ENCODE data around the gene NDUFA3. TPM values are rescaled to one million over a fixed set of nuclear protein-coding genes. Genes with fewer than 3 reads are reported as not detected.

The NDUFA3 gene
- polyA plus RNA-seq, 4 donors, result 87.1 to 188 (median 133) TPM

DNA sequence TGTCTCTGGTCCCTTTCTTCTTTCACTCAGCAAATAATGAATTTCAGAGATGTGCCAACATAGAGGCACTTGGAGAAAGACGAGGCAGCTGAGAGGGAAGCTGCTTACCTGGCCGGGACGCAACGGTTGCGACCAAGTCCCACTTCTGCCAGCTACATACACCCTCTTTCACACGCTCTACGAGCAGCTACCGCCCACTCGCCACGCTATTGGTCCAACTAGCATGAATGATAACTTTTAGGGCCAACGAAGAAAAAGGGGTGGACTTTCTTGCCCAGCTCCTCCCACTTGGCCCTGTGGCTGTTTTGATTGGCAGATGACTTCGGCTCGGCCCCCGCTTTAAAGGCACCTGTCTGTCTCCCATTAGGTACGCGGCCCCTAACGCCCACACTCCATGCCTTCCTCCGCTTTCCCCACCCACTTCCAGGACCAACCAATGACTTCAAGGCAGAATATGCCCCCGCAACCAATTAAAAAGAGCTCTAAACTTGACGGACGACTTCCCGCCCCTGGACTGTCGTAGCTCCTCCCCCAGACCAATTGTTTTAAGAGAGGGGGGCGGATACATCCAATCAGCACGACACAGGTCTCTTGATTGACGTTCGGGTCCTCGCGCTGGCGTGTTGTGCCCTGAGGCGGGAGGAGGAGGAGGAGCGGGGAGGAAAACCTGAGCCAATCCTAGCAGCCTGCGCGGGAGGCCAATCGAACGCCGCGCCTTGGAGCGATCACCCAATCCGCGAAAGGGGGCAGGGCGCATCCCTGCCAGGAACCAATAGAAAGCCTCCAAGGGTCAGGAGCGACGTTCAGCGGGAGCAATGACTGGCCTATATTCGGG lies 34.4 kb downstream of the NDUFA3 start:
- DNase-seq (ENCODE audit: low read depth in 4 of 4, low spot score in 2 of 4), result peak; percentile 98 to 100 (median 99)

DNA sequence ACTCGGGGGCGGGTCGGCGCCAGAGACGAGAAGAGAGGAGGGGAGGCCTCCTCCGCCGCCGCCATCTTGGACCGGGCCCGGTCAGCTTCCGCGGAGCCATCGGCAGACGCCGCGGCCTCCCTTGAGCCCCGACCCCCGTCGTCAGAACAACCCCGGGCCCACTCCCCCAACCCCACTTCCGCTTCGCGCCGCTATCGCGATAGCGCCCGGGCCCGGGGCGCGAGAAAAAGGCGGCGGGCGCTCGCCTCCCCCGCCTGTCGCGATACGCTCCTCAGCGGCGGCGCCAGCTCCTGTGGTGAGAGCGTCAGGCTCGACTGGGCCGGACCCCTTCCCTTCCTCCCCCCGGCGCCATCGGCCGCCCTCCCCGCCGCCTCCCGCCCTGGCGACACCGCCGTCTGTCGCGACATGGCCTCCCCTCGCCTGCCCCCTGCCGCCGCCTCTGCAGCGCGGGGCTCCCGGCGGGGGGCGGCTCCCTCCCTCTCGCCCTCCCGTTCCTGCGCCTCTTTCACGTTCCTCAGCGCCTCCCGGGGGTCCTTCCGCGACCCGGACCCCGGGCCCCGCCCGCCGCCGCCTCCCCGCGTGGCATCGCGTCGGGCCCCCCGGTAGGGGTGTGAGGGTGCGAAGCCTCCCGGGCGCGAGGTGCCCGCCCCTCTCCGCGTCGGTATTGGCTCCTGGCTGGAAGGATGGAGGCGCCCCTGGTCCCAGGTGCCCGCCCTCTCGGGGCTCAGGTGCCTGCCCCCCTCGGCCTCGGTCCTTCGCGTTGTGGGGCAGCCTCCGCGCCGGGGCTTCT lies 35.2 kb downstream of the NDUFA3 start, which contains the start of gene CNOT3:
CNOT3 (plus strand) TSS at position 64 of the 790 bp plus-strand sequence. CDS start 5,217 bp downstream, outside the sequence.
- no peak for DNase-seq (ENCODE audit: low read depth in 4 of 4, low spot score in 2 of 4)

DNA sequence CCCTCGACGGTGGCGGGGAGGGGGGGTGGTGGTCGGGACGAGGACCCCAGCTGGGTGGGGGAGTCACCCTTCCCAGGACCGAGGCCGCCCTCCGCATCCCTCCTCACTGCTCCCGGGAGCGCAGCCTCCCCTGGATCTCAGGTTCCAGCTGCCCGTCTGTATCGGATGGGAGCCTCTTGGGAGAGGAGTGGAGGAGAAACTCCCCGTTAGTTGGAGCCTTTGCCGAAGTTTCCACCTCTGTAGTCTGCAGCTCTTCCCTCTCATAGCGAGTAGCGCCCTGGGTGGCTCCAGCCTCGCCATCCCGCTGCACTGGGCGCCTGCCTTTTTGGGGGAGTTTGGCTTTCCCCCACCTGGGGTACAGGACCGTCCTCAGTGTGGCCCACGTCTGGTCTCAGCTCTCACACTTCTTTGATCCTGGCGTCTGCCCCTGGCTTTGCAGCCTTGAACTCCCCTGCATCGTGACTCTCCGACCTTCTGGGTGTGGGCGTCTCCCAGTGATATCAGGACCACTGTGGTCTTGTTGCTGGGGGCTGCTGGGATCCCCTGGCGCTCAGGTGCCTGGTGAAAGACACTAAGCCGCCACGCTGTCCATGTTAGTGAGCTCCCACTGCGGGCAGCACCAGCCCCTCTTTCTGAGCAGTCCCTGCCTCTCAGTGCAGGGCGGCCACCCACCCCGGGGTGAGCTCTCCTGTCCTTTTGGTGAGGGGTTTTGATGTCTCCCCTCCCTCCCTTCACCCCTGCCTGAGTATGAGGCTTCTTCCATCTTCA lies 36.0 kb downstream of the NDUFA3 start:
- DNase-seq (ENCODE audit: low read depth in 4 of 4, low spot score in 2 of 4), result no peak

DNA sequence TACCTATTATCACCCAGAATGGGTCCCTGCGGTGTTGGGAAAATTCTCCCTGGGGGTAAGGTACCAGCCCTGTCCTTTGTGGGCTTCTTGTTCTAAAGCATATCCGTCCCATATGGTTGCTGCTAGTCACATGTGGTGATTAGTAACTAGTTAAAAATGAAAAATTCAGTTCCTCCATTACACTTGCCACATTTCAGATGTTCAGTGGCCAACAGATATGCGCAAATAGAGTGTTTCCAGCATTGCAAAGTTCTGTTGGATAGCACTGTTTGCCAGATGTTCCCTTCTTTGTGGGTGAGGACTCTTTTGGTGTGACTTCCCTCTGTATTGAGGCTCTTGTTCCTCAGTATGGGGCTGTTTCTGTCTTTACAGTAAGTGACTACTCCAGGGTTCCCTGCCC lies 38.7 kb downstream of the NDUFA3 start:
- DNase-seq (ENCODE audit: low read depth in 4 of 4, low spot score in 2 of 4), result no peak

DNA sequence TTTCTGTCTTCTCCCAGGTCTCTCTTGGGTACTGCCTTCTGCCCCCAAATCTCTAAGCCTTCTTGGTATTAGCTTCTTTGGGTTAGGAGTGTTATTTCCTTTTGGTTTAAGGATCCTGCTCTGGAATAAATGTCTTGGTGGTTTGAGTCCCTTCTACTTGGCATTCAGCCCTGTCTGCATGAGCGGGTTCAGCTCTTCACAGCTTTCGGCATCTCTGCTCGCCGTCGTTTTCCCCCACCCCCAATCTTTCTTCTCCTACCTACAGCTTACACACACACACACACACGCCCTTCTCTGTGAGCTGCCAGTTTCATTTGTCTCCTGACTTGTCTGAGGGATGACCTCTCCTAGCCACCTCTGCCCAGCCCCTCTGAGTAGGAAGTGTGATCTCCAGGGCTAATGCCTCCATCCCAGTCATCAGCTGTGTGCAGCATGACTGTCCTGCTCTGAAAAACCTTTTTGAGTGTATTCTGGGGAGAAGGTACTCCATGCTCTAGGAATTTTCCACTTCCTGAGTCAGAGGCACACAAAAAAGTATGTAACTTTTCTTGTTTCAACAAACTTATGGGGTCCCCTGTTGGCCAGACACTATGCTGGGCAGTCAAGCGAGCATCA lies 39.6 kb downstream of the NDUFA3 start:
- DNase-seq (ENCODE audit: low read depth in 4 of 4, low spot score in 2 of 4), result no peak

DNA sequence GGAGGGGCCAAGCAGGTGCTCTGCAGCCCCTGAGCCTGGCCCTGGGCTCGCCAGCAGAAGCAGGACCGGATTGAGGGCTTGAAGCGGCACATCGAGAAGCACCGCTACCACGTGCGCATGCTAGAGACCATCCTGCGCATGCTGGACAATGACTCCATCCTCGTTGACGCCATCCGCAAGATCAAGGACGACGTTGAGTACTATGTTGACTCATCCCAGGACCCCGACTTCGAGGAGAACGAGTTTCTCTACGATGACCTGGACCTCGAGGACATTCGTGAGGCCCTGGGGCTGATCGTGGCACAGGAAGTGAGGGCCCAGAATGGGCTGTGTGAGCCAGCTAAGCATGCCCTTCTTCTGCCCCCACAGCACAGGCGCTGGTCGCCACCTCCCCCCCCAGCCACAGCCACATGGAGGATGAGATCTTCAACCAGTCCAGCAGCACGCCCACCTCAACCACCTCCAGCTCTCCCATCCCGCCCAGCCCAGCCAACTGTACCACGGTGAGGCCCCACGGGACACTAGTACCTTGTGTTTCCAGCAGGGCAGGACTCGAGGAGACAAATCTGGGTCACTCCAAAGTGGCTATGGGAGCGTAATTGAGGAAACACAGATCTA lies 43.0 kb downstream of the NDUFA3 start:
- DNase-seq (ENCODE audit: low read depth in 4 of 4, low spot score in 2 of 4), result no peak

DNA sequence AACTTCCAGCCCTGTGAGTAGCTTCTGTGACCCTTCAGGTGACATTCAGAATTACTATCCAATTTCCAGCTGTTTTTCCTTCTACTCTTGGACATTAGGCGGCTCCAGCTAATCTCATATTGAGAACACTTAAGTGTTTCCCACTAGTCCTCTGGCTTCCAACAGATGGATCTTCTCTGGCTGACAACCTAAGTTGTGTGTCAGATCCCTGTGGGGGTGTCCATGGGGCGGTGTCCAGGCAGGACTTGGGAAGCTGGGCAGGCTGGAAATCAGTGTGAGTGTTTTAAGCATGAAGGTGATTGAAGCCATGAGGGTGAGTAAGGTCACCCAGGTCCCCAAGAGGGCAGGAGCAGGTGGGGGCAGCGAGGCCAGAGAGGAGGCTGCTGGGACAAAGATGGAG lies 45.0 kb downstream of the NDUFA3 start:
- no peak for DNase-seq (ENCODE audit: low read depth in 4 of 4, low spot score in 2 of 4)

DNA sequence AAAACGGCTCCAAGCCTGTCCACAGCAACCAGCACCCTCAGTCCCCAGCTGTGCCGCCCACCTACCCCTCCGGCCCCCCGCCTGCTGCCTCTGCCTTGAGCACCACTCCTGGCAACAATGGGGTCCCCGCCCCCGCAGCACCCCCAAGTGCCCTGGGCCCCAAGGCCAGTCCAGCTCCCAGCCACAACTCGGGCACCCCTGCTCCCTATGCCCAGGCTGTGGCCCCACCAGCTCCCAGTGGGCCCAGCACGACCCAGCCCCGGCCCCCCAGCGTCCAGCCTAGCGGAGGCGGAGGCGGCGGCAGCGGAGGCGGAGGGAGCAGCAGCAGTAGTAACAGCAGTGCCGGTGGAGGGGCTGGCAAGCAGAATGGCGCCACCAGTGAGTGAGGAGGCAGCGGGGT lies 45.5 kb downstream of the NDUFA3 start:
- DNase-seq (ENCODE audit: low read depth in 4 of 4, low spot score in 2 of 4), result no peak

DNA sequence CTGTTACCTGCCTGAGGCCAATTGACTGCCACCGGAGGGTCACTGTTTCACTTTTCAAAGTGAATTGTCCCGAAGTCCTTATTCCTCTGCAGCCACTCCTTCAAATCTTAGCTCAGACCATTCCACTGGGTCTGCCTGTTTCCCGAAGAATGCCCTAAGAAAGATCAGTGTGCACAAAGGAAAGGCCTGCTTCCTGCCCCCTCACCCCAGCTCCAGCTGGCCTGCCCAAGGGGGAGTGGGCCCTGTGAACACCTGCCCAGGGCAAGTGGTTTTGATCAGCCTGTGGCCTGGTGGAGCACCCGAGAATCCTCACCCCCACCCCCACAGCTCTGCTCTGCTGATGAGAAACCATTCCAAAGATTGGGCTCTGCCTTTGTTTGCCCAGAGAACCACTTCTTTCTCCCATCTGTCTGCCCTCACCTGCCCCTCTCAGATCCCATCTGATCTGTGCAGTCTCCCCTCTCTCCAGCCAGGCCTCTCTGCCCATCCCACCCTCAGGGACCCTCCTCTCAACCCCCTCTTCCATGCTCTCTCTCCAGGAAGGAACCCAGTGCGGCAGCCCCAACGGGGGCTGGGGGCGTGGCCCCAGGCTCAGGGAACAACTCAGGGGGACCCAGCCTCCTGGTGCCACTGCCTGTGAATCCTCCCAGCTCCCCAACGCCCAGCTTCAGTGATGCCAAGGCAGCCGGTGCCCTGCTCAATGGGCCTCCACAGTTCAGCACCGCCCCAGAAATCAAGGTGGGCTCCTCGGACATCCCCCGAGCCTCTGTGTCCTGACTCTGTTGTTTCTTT lies 46.6 kb downstream of the NDUFA3 start:
- DNase-seq (ENCODE audit: low read depth in 4 of 4, low spot score in 2 of 4), result no peak

DNA sequence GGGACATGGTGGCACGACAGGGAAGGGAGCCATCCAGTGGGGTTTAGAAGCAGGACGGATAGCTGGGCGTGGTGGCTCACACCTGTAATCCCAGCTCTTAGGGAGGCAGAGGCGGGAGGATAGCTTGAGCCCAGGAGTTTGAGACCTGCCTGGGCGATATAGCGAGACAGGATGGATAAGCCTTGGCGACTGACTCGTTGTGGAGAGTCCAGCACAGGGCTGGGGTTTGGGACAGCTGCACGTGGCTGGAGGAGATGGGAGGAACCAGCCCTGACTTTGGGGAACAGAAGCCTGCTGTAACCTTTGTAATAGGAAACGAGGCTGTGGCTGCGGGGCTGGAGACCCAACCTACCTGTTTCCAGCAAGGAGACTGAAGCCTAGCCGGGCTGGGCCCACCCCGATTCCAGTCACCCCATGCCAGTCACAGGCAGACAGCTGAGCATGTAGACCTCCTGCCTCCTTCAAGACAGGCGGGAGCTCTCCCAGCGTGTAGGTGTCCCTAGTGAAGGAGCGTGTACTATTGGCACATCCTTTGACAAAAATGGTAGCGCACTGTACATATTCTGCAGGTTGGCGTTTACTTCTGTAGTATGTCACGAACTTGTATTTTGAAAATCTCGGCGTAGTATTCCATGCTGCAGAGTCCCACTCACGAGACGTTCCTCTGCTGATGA lies 48.8 kb downstream of the NDUFA3 start:
- no peak for DNase-seq (ENCODE audit: low read depth in 4 of 4, low spot score in 2 of 4)

DNA sequence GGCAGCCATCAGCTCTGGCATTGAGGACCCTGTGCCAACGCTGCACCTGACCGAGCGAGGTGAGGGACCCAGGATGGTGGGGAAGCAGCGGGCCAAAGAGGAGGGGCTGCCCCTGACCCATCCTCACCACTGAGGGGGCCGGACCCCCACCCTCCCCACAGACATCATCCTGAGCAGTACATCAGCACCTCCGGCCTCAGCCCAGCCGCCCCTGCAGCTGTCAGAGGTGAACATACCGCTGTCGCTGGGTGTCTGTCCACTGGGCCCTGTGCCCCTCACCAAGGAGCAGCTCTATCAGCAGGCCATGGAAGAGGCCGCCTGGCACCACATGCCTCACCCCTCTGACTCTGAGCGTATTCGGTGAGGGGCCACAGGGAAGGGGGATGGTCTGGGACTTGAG lies 49.6 kb downstream of the NDUFA3 start:
- DNase-seq (ENCODE audit: low read depth in 4 of 4, low spot score in 2 of 4), result no peak

DNA sequence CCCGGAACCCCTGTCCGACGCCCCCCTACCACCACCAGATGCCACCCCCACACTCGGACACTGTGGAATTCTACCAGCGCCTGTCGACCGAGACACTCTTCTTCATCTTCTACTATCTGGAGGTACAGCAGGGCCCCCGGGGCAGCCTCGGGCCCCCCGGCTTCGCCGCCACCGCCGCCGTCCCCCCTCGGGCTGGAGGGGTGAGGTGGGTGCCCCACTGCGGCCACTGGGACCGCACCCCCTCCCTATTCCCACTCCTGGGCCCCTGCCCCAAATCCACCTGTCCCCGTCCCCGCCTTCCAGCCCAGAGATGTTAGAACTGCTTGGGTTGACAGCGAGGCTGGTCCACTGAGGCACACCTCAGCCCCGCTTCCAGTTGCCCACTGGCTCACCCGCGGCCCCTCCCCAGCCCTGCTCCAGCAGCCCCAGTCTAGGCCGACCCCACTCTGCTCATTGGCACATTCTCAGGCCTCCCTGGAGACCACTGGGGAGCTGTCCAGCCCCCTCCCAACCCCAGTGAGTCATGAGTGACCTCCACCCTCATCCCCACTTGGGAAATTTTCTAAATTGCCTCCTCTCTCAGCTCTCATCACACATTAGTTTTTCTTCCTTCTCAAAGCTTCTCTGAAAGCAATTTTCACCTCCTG lies 50.3 kb downstream of the NDUFA3 start:
- no peak for DNase-seq (ENCODE audit: low read depth in 4 of 4, low spot score in 2 of 4)

DNA sequence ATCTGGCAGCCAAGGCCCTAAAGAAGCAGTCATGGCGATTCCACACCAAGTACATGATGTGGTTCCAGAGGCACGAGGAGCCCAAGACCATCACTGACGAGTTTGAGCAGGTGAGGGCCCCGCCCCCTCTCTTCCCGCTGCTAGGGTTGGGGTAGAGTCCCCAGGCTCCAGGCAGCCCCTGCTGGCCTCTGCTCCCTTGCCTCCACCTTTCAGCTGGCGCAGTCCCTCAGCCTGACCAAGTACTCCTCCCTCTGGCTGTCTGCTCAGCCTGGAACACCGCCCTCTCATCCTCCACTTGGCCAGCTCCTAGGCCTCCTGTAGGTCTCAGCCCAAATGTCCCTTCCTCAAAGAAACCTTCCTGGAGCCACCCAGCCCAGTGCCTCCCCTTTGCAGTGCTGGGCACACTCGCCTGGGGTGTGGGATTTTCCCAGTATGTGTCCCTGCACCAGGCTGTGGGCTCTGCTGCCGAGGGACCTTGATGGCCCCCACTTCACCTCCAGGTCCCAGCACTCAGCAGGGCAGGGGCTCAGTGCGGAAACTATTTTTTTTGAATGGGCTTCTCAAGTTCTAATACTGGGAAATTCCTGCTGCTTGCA lies 51.2 kb downstream of the NDUFA3 start:
- no peak for DNase-seq (ENCODE audit: low read depth in 4 of 4, low spot score in 2 of 4)

DNA sequence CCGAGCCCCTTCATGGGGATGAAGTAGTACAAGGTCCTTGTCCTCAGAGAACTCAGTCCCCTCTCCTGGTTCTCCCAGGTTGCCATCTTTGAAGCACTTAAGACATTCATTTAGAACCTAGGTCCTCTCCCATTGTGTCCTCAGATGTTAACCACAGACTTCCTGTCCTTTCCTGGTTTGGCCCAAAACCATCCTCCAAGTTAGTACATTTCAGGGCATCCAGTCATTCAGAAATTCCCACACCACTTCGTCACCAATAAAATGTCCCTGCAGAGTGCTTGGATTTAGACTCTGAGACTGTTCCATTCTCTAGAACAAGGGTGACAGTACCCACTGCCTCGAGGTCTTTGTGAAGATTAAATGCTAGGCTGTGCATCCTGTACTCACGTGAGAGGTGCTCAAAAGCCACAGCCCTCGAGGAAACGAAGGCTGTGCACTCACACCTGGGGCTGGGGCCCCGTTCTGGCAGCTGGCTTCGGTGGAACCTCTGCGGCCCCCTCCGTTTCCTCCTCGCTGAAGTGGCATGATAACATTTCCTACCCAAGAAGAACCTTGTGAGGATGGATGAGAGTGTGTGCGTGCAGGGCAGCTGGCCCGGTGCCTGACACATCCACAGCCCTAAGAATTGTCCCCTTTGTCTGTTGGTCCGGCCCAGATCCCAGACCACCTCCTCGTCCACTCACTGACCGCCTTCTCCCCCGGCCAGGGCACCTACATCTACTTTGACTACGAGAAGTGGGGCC lies 52.1 kb downstream of the NDUFA3 start:
- no peak for DNase-seq (ENCODE audit: low read depth in 4 of 4, low spot score in 2 of 4)

DNA sequence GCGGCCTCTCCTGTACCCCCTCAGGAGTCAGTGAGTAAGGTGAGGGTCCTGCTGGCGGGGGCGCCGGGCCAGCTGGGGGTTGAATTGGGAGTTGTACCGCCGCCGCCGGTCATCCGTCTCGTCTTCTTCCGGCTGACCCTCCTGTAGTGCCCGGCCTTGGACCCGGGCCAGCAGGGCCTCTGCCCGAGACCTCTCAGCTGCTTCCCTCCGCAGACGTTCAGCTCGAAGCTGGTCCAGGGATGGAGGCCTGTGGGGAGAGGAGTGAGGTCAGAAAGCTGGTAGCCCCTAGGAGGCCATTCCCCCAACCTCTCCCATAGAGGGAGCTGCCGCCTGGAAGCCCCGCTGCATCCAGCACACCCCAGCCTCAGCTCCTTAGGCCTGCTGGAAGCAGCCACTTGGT lies 53.0 kb downstream of the NDUFA3 start:
- no peak for DNase-seq (ENCODE audit: low read depth in 4 of 4, low spot score in 2 of 4)

DNA sequence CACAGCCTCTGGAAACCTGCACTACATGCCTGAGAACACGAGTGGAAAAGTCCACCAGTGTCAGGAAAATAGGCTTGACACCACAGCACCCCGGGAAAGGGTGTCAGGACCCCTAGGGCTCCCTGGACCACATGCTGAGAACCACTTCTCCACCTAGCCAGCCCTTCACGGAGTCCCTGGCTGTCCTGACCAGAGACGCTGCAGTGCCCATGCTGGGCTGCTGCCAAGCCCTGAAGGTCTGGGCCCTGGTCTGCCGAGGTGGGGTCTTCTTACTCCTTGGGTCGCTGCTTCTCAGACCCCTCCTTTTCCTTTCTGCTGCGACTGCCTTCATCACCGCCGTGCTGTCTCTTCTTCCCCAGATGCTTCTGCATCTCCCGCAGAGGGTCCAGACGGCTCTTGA lies 53.8 kb downstream of the NDUFA3 start:
- no peak for DNase-seq (ENCODE audit: low read depth in 4 of 4, low spot score in 2 of 4)

DNA sequence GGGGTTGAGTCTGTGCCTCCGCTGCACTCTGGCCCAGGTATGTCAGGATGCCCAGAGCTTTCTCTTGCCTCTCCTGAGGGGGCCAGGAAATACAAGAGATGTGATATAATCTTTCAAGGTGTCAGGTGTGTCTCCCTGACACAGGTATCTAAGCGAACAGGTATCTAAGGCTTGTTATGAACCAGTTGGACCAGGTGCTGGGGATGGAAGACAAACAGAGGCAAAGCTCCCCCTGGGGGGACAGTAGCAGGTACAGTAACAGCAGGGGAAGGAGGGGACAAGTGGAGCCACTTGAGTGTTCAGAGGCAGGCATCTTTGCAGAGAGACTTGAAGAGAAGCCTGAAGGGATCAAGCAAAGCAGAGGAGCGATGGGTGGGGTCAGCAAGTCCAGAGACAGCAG lies 54.3 kb downstream of the NDUFA3 start:
- no peak for DNase-seq (ENCODE audit: low read depth in 4 of 4, low spot score in 2 of 4)
